Measurements from ENCODE around the gene P3H3. TPM values are rescaled to one million over a fixed set of nuclear protein-coding genes. Genes with fewer than 3 reads are reported as not detected.

Gene P3H3
- total RNA-seq, 2 experiments from 2014 or later: 0.18 to 0.68 TPM

- Mint-ChIP-seq H3K36me3 (ENCODE audit: low read depth) (peaks cover 39% of the 10 kb centered on the region), H3K27ac (no peak overlapping the region), H3K4me3 (no peak overlapping the region), H3K9me3 (no peaks in the 10 kb centered on the region), H3K4me1 (peaks cover 13% of the 10 kb centered on the region), H3K27me3 (no peaks in the 10 kb centered on the region)
- no peak for DNase-seq
- POLR2A ChIA-PET: interaction anchor here (1.2 to 1.3 kb wide), 2 partner anchors 17 to 56 kb away, joined by 3 to 5 read pairs; partner anchors contain the start of gene MLF2
- CTCF ChIA-PET: interaction anchor here (0.6 to 1.6 kb wide), 3 partner anchors 16 to 82 kb away, joined by 3 to 4 read pairs (median 3); no protein-coding TSS in a partner anchor
Measured at GRCh38 chr12:6809056-6809455, 19.2 kb upstream of the P3H3 start.

- CTCF ChIA-PET: interaction anchor here (0.7 to 1.2 kb wide), 3 partner anchors 23 to 57 kb away, joined by 4 read pairs; partner anchors contain the start of gene MLF2
- H3K27ac Mint-ChIP-seq: peak overlapping the region; percentile 9
- H3K4me3 Mint-ChIP-seq: no peak overlapping the region
- no peaks in the 10 kb centered on the region for H3K9me3 Mint-ChIP-seq
- H3K27me3 Mint-ChIP-seq: no peaks in the 10 kb centered on the region
- no peak for DNase-seq
- peaks cover 13% of the 10 kb centered on the region for H3K4me1 Mint-ChIP-seq
- H3K36me3 Mint-ChIP-seq (ENCODE audit: low read depth): peaks cover 48% of the 10 kb centered on the region
- POLR2A ChIA-PET: interaction anchor here (0.6 to 1.8 kb wide), 5 partner anchors 13 to 318 kb away, joined by 3 to 5 read pairs (median 3); partner anchors contain the start of gene MRPL51
Measured at GRCh38 chr12:6810758-6811157, 17.4 kb upstream of the P3H3 start.

- POLR2A ChIA-PET: interaction anchor here (0.7 to 1.5 kb wide), 3 partner anchors 7 to 27 kb away, joined by 3 to 7 read pairs (median 3); partner anchors contain the start of genes CD4 and GNB3
- peaks cover 66% of the 10 kb centered on the region for H3K36me3 Mint-ChIP-seq (ENCODE audit: low read depth)
Measured at GRCh38 chr12:6813363-6813762, 14.8 kb upstream of the P3H3 start.

GRCh38 chr12:6816598-6816997 is 11.6 kb upstream of the P3H3 start:
- Mint-ChIP-seq H3K36me3 (ENCODE audit: low read depth) (peaks cover 60% of the 10 kb centered on the region), H3K27ac (no peak overlapping the region), H3K27me3 (peaks cover 4% of the 10 kb centered on the region), H3K4me3 (no peak overlapping the region), H3K9me3 (no peaks in the 10 kb centered on the region), H3K4me1 (peaks cover 11% of the 10 kb centered on the region)
- POLR2A ChIA-PET: interaction anchor here (2.4 kb wide), 1 partner anchor 63 kb away, joined by 9 read pairs; the partner anchor contains the start of gene MLF2
- no peak for DNase-seq
- CTCF ChIA-PET: no interaction called here

More at GRCh38 chr12:6813363-6813762, 14.8 kb upstream of the P3H3 start:
- Mint-ChIP-seq H3K27me3 (no peaks in the 10 kb centered on the region), H3K4me1 (peaks cover 11% of the 10 kb centered on the region), H3K27ac (no peak overlapping the region), H3K9me3 (no peaks in the 10 kb centered on the region), H3K4me3 (no peak overlapping the region)
- DNase-seq: no peak
- CTCF ChIA-PET: interaction anchor here (0.5 to 1.0 kb wide), 5 partner anchors 9 to 211 kb away, joined by 3 to 4 read pairs (median 3); partner anchors contain the start of gene PTMS

GRCh38 chr12:6817098-6817497 is 11.1 kb upstream of the P3H3 start:
- H3K4me3 Mint-ChIP-seq: no peak overlapping the region
- H3K36me3 Mint-ChIP-seq (ENCODE audit: low read depth): peaks cover 60% of the 10 kb centered on the region
- POLR2A ChIA-PET: interaction anchor here (2.4 kb wide), 1 partner anchor 64 kb away, joined by 9 read pairs; the partner anchor contains the start of gene MLF2
- CTCF ChIA-PET: no interaction called here
- no peak overlapping the region for H3K27ac Mint-ChIP-seq
- H3K9me3 Mint-ChIP-seq: no peaks in the 10 kb centered on the region
- H3K27me3 Mint-ChIP-seq: peaks cover 7% of the 10 kb centered on the region
- no peak for DNase-seq
- H3K4me1 Mint-ChIP-seq: peaks cover 14% of the 10 kb centered on the region

GRCh38 chr12:6817662-6818157 is 10.5 kb upstream of the P3H3 start:
- no peak for DNase-seq
- CTCF ChIA-PET: no interaction called here
- POLR2A ChIA-PET: interaction anchor here (1.0 kb wide), 1 partner anchor 65 kb away, joined by 3 read pairs; the partner anchor contains the start of gene MLF2

GRCh38 chr12:6818222-6818621 is 10.0 kb upstream of the P3H3 start:
- Mint-ChIP-seq H3K36me3 (ENCODE audit: low read depth) (peaks cover 60% of the 10 kb centered on the region), H3K4me1 (peaks cover 14% of the 10 kb centered on the region), H3K4me3 (no peak overlapping the region), H3K9me3 (no peaks in the 10 kb centered on the region), H3K27me3 (peaks cover 17% of the 10 kb centered on the region), H3K27ac (no peak overlapping the region)
- ChIA-PET POLR2A (interaction anchor here (1.0 kb wide), 2 partner anchors 16 to 65 kb away, joined by 3 read pairs; partner anchors contain the start of gene MLF2), CTCF (no interaction called here)
- no peak for DNase-seq

More at GRCh38 chr12:6817662-6818157, 10.5 kb upstream of the P3H3 start:
- Mint-ChIP-seq H3K27ac (no peak overlapping the region), H3K4me3 (no peak overlapping the region), H3K36me3 (ENCODE audit: low read depth) (peaks cover 60% of the 10 kb centered on the region), H3K9me3 (no peaks in the 10 kb centered on the region), H3K4me1 (peaks cover 14% of the 10 kb centered on the region), H3K27me3 (peaks cover 12% of the 10 kb centered on the region)

GRCh38 chr12:6818645-6819044 is 9.6 kb upstream of the P3H3 start:
- Mint-ChIP-seq H3K27ac (peak overlapping the region; percentile 23), H3K36me3 (ENCODE audit: low read depth) (peaks cover 58% of the 10 kb centered on the region), H3K4me1 (peaks cover 14% of the 10 kb centered on the region), H3K4me3 (no peak overlapping the region), H3K9me3 (no peaks in the 10 kb centered on the region), H3K27me3 (peaks cover 19% of the 10 kb centered on the region)
- DNase-seq: no peak
- ChIA-PET CTCF (no interaction called here), POLR2A (interaction anchor here (1.0 kb wide), 2 partner anchors 15 to 66 kb away, joined by 3 read pairs; partner anchors contain the start of gene MLF2)

- no peak for DNase-seq
- H3K4me3 Mint-ChIP-seq: no peak overlapping the region
- CTCF ChIA-PET: no interaction called here
- POLR2A ChIA-PET: interaction anchor here (1.0 kb wide), 2 partner anchors 15 to 66 kb away, joined by 3 read pairs; partner anchors contain the start of gene MLF2
- H3K27me3 Mint-ChIP-seq: peaks cover 24% of the 10 kb centered on the region
- H3K9me3 Mint-ChIP-seq: no peaks in the 10 kb centered on the region
- peaks cover 14% of the 10 kb centered on the region for H3K4me1 Mint-ChIP-seq
- peaks cover 50% of the 10 kb centered on the region for H3K36me3 Mint-ChIP-seq (ENCODE audit: low read depth)
- H3K27ac Mint-ChIP-seq: no peak overlapping the region
Measured at GRCh38 chr12:6819106-6820030, 8.8 kb upstream of the P3H3 start.

GRCh38 chr12:6820166-6820565 is 8.0 kb upstream of the P3H3 start:
- Mint-ChIP-seq H3K4me1 (peaks cover 14% of the 10 kb centered on the region), H3K9me3 (no peaks in the 10 kb centered on the region), H3K27me3 (peaks cover 30% of the 10 kb centered on the region), H3K27ac (no peak overlapping the region), H3K36me3 (ENCODE audit: low read depth) (peaks cover 42% of the 10 kb centered on the region), H3K4me3 (no peak overlapping the region)
- DNase-seq: no peak
- ChIA-PET POLR2A (interaction anchor here (1.4 to 1.6 kb wide), 3 partner anchors 7 to 67 kb away, joined by 6 to 7 read pairs (median 7); partner anchors contain the start of genes CDCA3, MLF2 and USP5), CTCF (no interaction called here)

- no peak for DNase-seq
- Mint-ChIP-seq H3K9me3 (no peaks in the 10 kb centered on the region), H3K36me3 (ENCODE audit: low read depth) (peaks cover 29% of the 10 kb centered on the region), H3K27me3 (peaks cover 43% of the 10 kb centered on the region), H3K27ac (peak within 1 kb of the TSS; percentile 12), H3K4me1 (peaks cover 16% of the 10 kb centered on the region), H3K4me3 (peak within 1 kb of the TSS; percentile 9)
- CTCF ChIA-PET: interaction anchor here (0.7 to 4.9 kb wide), 8 partner anchors 13 to 201 kb away, joined by 3 to 48 read pairs (median 4); partner anchors contain the start of gene MLF2
- POLR2A ChIA-PET: interaction anchor here (0.7 to 1.7 kb wide), 9 partner anchors 9 to 68 kb away, joined by 3 to 7 read pairs (median 5); partner anchors contain the start of genes CDCA3, MLF2, PTMS and USP5
Measured at GRCh38 chr12:6821591-6822425, 6.4 kb upstream of the P3H3 start, which contains the start of gene GPR162. Gene GPR162, plus strand, starts transcription at chr12:6821821. Its CDS starts 2,078 bp downstream, at chr12:6823899.

Data from activated CD4-positive, alpha-beta memory T cell treated with anti-CD3 and anti-CD28 coated beads, Interleukin-2, amount 10 ng/mL, durations not matched to agents 7 days and 5 days (primary cell).